Amniotic epithelial cell (primary cell): Measurements from ENCODE around the gene LEPROT.
"Not testable (repeated sequence)": the region's sequence is repeated elsewhere in the genome, so short reads cannot be mapped to it uniquely, and the experiment has no call there.

Source experiments
- DNase-seq: peaks from one replicate; pipeline ENCODE4 v3.0.0-alpha.2; 2010; ENCODE audit warnings: low read depth

The LEPROT gene, protein sequence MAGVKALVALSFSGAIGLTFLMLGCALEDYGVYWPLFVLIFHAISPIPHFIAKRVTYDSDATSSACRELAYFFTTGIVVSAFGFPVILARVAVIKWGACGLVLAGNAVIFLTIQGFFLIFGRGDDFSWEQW

DNA sequence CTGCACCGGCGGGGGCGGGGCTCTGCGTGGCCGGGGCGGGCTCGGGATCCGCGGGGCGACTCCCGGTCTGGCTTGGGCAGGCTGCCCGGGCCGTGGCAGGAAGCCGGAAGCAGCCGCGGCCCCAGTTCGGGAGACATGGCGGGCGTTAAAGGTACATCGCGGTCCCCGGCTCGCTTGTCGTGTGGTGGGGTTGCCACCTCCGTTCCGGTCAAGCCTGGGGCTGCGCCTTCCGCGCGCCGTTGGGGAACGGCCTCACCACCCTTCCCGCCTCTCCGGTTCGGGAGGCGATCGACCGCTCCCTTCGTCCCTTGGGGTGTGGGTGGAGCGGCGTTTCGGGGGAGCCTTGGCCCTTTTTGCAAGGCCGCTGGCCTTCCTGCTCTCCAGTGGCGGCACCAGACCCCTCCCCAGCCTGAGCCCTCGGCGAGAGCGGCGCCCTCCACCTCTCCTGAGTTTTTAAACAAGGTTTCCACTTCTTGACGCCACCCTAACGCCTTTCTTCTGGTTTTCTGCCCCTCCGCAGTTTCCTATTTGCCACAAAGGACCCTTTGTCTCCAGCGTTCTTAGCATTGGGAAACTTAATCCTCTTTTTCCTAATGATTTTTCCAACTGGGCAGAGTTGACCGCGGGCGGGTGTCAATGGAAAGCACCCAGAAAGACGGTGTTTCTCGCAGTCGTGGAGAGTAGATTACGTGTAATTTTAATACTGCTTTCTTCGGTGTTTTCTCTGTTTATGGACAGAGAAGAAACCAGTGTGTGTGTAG, at the start of gene LEPROT, which contains the start of gene LEPR:
Gene LEPROT (plus strand): TSS at position 79 of the 761 bp plus-strand sequence. CDS start 57 bp downstream, at position 136.
Gene LEPR (plus strand): TSS at position 79 of the 761 bp plus-strand sequence. CDS start 144,898 bp downstream, outside the sequence.
- peak; percentile 43 for DNase-seq

- no peak for DNase-seq
These were observed 48.9 kb upstream of the LEPROT start for GRCh38 chr1:65371544-65371943.

- peak; percentile 13 for DNase-seq
These were observed 47.9 kb upstream of the LEPROT start for GRCh38 chr1:65372557-65372956.

- no peak for DNase-seq
These were observed 42.8 kb upstream of the LEPROT start for GRCh38 chr1:65377496-65378246.

- DNase-seq: no peak
These were observed 42.1 kb upstream of the LEPROT start for GRCh38 chr1:65378247-65378946.

DNA sequence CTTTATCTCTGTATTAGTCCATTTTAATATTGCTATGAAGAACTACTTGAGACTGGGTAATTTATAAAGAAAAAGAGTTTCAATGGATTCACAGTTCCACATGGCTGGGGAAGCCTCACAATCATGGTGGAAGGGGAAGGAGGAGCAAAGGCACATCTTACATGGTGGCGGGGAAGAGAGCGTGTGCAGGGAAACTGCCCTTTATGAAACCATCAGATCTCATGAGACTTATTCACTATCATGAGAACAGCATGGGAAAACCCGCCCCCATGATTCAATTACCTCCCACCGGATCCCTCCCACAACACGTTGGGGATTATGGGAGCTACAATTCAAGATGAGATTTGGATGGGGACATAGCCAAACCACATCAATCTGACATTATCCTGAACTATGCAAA, 36.0 kb upstream of the LEPROT start:
- DNase-seq: not testable (repeated sequence)

DNA sequence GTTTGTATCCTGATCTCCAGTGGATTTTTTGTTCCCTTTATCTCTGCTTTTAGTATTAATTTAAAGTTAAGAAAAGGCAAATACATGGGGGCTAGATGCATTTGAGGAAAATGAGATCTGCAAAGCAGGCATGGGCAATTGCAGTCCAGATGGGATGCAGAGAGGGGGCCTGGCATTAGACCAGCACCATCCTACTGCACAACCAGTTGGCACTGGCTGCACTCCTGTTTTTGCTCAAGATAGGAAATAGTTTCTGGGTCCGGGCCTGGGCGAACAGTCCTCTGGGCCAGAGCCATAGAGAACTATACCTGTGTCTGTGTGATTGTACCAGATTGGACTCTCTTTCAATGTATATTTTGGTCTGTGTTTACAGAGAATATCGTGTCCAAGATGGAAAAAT, 34.0 kb upstream of the LEPROT start:
- no peak for DNase-seq

DNA sequence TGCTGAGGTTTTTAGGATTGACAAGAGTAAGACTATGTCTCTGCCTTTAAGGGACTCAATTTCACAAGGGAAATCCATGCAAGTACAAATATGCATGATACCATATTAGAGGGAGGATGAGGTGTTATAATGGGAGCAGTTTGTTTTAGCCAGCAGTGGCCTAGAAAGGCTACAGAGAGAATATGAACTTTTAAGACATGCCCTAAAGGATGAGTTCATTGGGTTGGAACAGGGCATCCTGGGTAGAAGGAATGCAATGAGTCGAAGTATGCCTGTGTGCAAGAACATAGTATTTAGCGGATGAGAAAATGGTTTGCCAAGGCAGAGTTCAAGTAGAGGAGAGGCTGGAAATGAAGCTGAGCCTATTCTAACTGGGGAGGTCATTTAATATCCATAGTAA, 32.6 kb upstream of the LEPROT start:
- DNase-seq: no peak

DNA sequence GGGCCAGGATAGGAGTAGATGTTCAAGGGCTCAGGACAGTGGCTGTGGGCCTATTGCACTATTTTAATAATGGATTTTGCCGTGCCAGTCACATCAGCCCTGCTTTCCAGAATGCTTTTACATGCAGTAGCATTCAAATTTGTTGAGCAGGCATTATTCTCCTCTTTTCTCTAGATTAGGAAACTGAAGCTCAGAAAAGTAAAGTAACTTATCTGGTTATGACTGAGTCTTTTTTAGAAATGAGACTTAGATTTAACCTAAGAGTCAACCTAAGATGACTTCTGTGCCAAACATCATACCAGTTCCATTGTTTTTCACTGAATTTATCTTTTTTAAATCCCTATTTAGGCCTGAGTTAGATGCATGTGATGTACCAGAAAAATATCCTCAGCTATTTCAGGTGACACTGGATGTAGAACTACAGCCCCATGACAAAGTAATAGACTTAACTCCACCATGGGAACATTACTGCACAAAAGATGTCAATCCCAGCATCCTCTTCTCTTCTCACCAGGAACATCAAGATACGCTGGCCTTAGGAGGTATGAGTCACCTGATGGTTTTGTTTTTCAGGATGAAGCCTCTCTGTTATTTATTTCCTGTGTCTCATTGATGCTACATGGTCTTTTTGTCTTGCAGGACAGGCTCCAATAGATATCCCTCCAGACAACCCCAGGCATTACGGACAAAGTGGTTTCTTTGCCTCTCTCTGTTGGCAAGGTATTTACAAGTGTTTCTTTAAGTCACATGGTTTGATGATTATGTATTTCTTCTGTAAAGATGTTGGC, 31.4 kb upstream of the LEPROT start:
- no peak for DNase-seq

DNA sequence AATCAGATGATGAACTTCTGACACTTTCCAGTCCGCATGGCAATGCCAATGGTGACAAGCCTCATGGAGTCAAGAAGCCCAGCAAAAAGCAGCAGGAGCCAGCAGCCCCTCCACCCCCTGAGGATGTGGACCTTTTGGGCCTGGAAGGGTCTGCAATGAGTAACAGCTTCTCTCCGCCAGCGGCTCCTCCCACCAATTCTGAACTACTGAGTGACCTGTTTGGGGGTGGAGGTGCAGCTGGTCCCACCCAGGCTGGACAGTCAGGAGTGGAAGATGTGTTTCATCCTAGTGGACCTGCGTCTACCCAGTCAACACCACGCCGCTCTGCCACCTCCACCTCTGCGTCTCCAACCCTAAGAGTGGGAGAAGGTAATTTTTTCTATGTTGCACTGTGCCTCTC, 28.0 kb upstream of the LEPROT start:
- no peak for DNase-seq

- DNase-seq: peak; percentile 52
These were observed 27.1 kb upstream of the LEPROT start for GRCh38 chr1:65393347-65393746.

DNA sequence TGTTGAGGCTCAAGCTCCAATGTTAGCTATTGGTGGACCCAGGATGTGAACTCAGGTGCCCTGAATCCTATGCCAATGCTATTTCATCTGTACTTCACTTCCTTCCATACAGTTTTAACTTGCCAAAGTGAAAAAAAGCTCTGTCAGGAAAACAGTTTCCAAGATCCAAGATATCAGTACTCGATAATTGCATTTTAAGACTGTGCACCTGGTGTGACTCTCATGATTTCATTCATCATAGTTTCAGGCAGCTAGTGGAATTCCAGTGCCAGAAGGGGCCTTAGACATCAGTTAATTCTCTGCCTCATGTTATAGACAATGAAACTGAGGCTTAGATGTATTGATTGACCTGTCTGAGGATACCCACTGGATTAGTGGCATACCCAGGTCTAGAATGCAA, 26.5 kb upstream of the LEPROT start:
- no peak for DNase-seq

DNA sequence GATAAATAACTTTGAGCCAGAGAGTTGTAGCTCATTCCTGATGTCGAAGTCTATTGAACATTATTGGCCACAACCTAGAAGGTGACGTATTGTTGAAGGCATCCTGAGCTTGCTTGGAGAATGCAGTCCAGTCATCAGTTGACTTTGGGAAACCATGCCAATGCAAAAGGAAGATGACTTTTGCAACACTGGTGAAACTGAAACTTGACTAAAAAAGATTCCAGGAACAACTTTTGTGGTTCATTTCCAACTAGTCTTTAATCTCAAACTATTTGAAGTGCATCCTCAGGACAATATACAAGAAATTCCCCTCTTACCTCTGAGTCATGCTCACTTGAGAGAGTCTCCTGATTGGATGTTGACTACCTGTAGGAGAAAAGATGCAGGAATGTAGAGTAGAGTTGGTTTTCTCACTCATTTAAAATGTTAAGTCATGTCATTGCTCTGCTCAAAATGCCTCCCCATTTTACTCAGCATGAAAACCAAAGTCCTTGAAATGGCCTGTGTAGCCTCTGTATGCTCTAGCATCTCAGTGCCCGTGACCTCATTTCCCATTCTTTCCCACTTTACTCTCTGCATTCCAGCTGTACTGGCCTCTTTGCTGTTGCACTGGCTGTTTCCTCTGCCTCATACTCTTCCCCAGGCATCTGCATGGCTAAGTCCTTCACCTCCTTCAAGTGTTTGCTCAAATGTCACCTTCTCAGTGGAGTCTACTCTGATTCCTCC, 24.4 kb upstream of the LEPROT start:
- peak; percentile 32 for DNase-seq

DNA sequence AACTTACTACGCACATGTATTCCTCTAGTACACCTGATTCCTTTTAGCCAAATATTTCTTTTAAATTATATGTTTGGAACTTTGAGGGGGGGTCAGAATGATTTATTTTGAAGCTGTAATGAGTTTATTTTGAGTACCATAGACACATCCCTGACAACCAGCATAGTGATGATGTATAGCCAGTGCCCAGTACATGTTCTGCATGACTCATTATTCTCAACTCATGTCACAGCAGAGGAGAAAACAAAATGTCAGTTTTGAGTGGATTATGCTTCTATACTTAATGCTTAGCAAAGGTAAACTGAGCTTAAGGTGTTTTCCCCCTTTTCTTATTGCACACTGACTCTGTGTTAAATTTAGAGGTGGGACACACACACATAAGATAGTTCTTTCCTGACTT, 22.4 kb upstream of the LEPROT start:
- DNase-seq: no peak

GRCh38 chr1:65399003-65399402, 21.5 kb upstream of the LEPROT start:
- DNase-seq: no peak

GRCh38 chr1:65401612-65402011, 18.9 kb upstream of the LEPROT start:
- no peak for DNase-seq

DNA sequence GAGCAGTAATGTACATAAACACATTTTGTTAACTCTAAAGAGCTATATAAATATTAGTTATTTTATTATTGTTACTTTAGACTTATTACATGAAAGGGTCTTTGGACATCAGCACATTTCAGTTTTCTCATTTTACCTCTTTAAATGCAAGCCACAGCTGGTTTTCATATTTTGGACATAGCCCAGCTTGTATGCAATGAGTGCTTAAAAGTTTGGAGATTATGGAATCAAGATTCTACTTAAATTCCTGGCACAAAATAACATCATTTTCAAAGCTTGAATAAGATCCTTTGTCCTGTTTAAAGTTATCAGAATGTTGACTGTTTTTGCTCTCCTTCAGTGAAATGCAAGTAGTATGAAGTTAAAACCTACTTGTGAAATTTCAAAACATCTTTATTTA, 15.5 kb upstream of the LEPROT start:
- no peak for DNase-seq

DNA sequence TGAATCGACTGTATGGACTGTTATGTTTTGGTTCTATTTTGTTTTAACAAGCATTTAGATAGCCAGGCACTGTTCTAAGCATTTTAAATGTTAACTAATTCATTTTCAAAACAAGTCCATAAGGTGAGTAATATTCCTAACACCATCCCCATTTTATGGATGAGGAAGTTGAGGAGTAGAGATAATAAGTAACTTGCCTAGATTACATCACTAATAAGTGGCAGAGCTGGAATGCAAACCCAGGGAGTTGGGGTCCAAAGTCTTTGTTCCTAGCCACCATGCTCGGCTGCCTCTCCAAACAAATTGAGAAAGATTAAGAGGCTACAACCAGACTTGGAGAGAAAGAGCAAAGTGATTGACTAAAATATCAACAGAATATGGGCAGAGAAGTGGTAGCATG, 12.6 kb upstream of the LEPROT start:
- no peak for DNase-seq

- DNase-seq: no peak
These were observed 11.2 kb upstream of the LEPROT start for GRCh38 chr1:65409314-65409713.

- DNase-seq: no peak
These were observed 10.6 kb upstream of the LEPROT start for GRCh38 chr1:65409816-65410326.
